GM12892 (cell line): ENCODE data around the gene TCF4.

Source experiments
- POLR2A ChIP-seq: IDR thresholded peaks from 2 replicates; pipeline ENCODE4 v1.6.1; 2011; ENCODE audit warnings: low read depth, low read length, control low read depth
- POLR2AphosphoS5 ChIP-seq: IDR thresholded peaks from 2 replicates; pipeline ENCODE4 v1.6.1; 2011; ENCODE audit warnings: low read depth, low read length, control low read depth
- TAF1 ChIP-seq: IDR thresholded peaks from 2 replicates; pipeline ENCODE4 v1.6.1; 2011; ENCODE audit warnings: low read depth, mild to moderate bottlenecking, control low read depth, low read length, borderline replicate concordance

- no peak for TF ChIP-seq POLR2A
- no peak for TF ChIP-seq POLR2AphosphoS5
- TF ChIP-seq TAF1, result no peak
These were observed 44.8 kb downstream of the TCF4 start for GRCh38 chr18:55543130-55543704.
